Measurements from ENCODE around the gene SERPINE1. TPM values are rescaled to one million over a fixed set of nuclear protein-coding genes. Genes with fewer than 3 reads are reported as not detected.
"Not testable (repeated sequence)": the region's sequence is repeated elsewhere in the genome, so short reads cannot be mapped to it uniquely, and the experiment has no call there.

SERPINE1 gene
- total and polyA plus RNA-seq, 2 donors (not counting 1 experiment from before 2014, with no cell fraction given), result 167 to 1,153 TPM

- DNase-seq (ENCODE audit: low read depth in 2 of 2), result no peak
- Histone ChIP-seq H3K4me2 (ENCODE audit: extremely low read depth, insufficient read depth, low read length) (peak overlapping the region; percentile 18), H3K36me3 (ENCODE audit: control insufficient read depth, insufficient read depth, low read length) (peaks cover 29% of the 10 kb centered on the region), H2AFZ (ENCODE audit: low read length) (no peak overlapping the region), H3K9ac (ENCODE audit: insufficient read depth, low read length) (no peak overlapping the region), H3K4me3 (replicated peaks in 1 of 4; ENCODE audit: control extremely low read depth in 1 of 4, insufficient read depth in 1 of 4, low read depth in 3 of 4, low read length in 4 of 4) (peak overlapping the region in 1 of 4 experiments; percentile 57), H3K9me3 (ENCODE audit: control insufficient read depth, insufficient read depth, low read depth, low read length) (no peaks in the 10 kb centered on the region), H4K20me1 (ENCODE audit: control insufficient read depth, extremely low read depth, insufficient read depth, low read length) (no peaks in the 10 kb centered on the region), H3K4me1 (ENCODE audit: control insufficient read depth, extremely low read depth, insufficient read depth, low read length) (peaks cover 26% of the 10 kb centered on the region), H3K27ac (ENCODE audit: insufficient read depth, low read length) (peak overlapping the region; percentile 29), H3K27me3 (ENCODE audit: control insufficient read depth, insufficient read depth, low read length) (no peaks in the 10 kb centered on the region), H3K79me2 (ENCODE audit: control insufficient read depth, insufficient read depth, low read length) (peaks cover 41% of the 10 kb centered on the region)
- TF ChIP-seq CTCF (conservative IDR thresholded peaks at IDR 0.05 in 1 of 2, IDR thresholded peaks at IDR 0.05 in 1 of 2; ENCODE audit: low read depth in 1 of 2, low read length in 2 of 2) (no peak), EZH2 (IDR thresholded peaks at IDR 0.05; ENCODE audit: low read length, missing control alignments) (no peak)
Measured at GRCh38 chr7:101129603-101130117, 2.8 kb downstream of the SERPINE1 start.

- not testable (repeated sequence) for H3K9ac ChIP-seq (ENCODE audit: insufficient read depth, low read length); H4K20me1 ChIP-seq (ENCODE audit: control insufficient read depth, extremely low read depth, insufficient read depth, low read length); H3K4me2 ChIP-seq (ENCODE audit: extremely low read depth, insufficient read depth, low read length); H3K27me3 ChIP-seq (ENCODE audit: control insufficient read depth, insufficient read depth, low read length); H3K9me3 ChIP-seq (ENCODE audit: control insufficient read depth, insufficient read depth, low read depth, low read length); H3K4me3 ChIP-seq (replicated peaks in 1 of 4; ENCODE audit: control extremely low read depth in 1 of 4, insufficient read depth in 1 of 4, low read depth in 3 of 4, low read length in 4 of 4); H2AFZ ChIP-seq (ENCODE audit: low read length); DNase-seq (ENCODE audit: low read depth in 2 of 2)
- Histone ChIP-seq H3K27ac (ENCODE audit: insufficient read depth, low read length) (peak overlapping the region; percentile 33), H3K79me2 (ENCODE audit: control insufficient read depth, insufficient read depth, low read length) (peaks cover 30% of the 10 kb centered on the region), H3K36me3 (ENCODE audit: control insufficient read depth, insufficient read depth, low read length) (peaks cover 39% of the 10 kb centered on the region), H3K4me1 (ENCODE audit: control insufficient read depth, extremely low read depth, insufficient read depth, low read length) (peaks cover 32% of the 10 kb centered on the region)
Measured at GRCh38 chr7:101132626-101133600, 6.0 kb downstream of the SERPINE1 start.

GRCh38 chr7:101133621-101134398, 6.9 kb downstream of the SERPINE1 start:
- peaks cover 32% of the 10 kb centered on the region for H3K4me1 ChIP-seq (ENCODE audit: control insufficient read depth, extremely low read depth, insufficient read depth, low read length)
- no peak overlapping the region for H3K4me3 ChIP-seq (replicated peaks in 1 of 4; ENCODE audit: control extremely low read depth in 1 of 4, insufficient read depth in 1 of 4, low read depth in 3 of 4, low read length in 4 of 4)
- peak overlapping the region; percentile 33 for H3K27ac ChIP-seq (ENCODE audit: insufficient read depth, low read length)
- H3K27me3 ChIP-seq (ENCODE audit: control insufficient read depth, insufficient read depth, low read length), result no peaks in the 10 kb centered on the region
- H3K9ac ChIP-seq (ENCODE audit: insufficient read depth, low read length), result no peak overlapping the region
- peaks cover 33% of the 10 kb centered on the region for H3K36me3 ChIP-seq (ENCODE audit: control insufficient read depth, insufficient read depth, low read length)
- no peak overlapping the region for H3K4me2 ChIP-seq (ENCODE audit: extremely low read depth, insufficient read depth, low read length)
- peaks cover 21% of the 10 kb centered on the region for H3K79me2 ChIP-seq (ENCODE audit: control insufficient read depth, insufficient read depth, low read length)
- peak in 1 of 2 donors; percentile 67 for DNase-seq (ENCODE audit: low read depth in 2 of 2)
- no peak for TF ChIP-seq EZH2 (IDR thresholded peaks at IDR 0.05; ENCODE audit: low read length, missing control alignments)
- no peak for TF ChIP-seq CTCF (conservative IDR thresholded peaks at IDR 0.05 in 1 of 2, IDR thresholded peaks at IDR 0.05 in 1 of 2; ENCODE audit: low read depth in 1 of 2, low read length in 2 of 2)
- no peaks in the 10 kb centered on the region for H3K9me3 ChIP-seq (ENCODE audit: control insufficient read depth, insufficient read depth, low read depth, low read length)
- H4K20me1 ChIP-seq (ENCODE audit: control insufficient read depth, extremely low read depth, insufficient read depth, low read length), result no peaks in the 10 kb centered on the region
- H2AFZ ChIP-seq (ENCODE audit: low read length), result no peak overlapping the region
